Measurements from ENCODE around the gene NOD1. TPM values are rescaled to one million over a fixed set of nuclear protein-coding genes. Genes with fewer than 3 reads are reported as not detected.
"Not testable (repeated sequence)": the region's sequence is repeated elsewhere in the genome, so short reads cannot be mapped to it uniquely, and the experiment has no call there.

The NOD1 gene
- total RNA-seq, 4 donors from 2014 or later = 14.9 to 50.4 (median 31.8) TPM

DNA sequence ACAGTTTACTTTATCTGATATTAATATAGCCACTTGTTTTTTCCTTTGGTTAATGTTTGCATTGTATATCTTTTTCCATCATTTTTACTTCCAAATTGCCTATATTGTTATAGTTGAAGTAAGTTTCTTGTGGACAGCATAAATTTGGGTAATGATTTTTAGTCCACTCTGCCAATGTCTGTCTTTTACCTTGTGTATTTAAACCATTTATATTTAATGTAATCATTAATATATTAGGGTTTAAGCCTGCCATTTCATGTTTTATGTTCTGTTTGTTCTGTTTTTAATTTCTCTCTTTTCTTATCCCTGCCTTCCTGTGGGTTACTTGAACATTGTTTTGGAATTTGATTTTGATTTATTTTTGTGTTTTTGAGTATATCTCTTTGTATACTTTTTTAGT lies 12.8 kb upstream of the NOD1 start:
- no peak overlapping the region for H3K27ac ChIP-seq
- H3K4me1 ChIP-seq = no peaks in the 10 kb centered on the region
- H3K36me3 ChIP-seq = peaks cover 0 to 21% (median 0%) of the 10 kb centered on the region in 3 donors
- TF ChIP-seq POLR2A (IDR thresholded peaks at IDR 0.05) (no peak), EP300 (IDR thresholded peaks at IDR 0.05) (no peak)
- TF ChIP-seq, protein P1, sequence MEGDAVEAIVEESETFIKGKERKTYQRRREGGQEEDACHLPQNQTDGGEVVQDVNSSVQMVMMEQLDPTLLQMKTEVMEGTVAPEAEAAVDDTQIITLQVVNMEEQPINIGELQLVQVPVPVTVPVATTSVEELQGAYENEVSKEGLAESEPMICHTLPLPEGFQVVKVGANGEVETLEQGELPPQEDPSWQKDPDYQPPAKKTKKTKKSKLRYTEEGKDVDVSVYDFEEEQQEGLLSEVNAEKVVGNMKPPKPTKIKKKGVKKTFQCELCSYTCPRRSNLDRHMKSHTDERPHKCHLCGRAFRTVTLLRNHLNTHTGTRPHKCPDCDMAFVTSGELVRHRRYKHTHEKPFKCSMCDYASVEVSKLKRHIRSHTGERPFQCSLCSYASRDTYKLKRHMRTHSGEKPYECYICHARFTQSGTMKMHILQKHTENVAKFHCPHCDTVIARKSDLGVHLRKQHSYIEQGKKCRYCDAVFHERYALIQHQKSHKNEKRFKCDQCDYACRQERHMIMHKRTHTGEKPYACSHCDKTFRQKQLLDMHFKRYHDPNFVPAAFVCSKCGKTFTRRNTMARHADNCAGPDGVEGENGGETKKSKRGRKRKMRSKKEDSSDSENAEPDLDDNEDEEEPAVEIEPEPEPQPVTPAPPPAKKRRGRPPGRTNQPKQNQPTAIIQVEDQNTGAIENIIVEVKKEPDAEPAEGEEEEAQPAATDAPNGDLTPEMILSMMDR (IDR thresholded peaks at IDR 0.05) = no peak
- no peak overlapping the region for H3K4me3 ChIP-seq
- DNase-seq (ENCODE audit: low spot score in 2 of 2) = no peak
- no peaks in the 10 kb centered on the region for H3K27me3 ChIP-seq
- peaks cover 0 to 21% (median 0%) of the 10 kb centered on the region in 4 donors for H3K9me3 ChIP-seq

DNA sequence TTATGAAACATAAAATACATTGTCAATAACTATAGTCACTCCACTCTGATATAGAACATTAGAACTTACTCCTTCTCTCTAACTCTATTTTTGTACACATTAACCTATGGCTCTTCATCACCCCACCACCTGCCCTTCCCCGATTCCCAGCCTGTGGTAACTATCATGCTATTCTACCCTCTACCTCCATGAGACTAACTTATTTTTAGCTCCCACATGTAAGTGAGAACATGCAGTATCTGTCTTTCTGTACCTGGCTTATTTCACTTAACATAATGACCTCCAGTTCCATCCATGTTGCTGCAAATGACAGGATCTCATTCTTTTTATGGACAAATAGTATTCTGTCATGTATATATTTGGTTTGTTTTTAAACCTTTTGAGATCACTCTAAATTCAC lies 8.8 kb upstream of the NOD1 start:
- DNase-seq (ENCODE audit: low spot score in 2 of 2) = no peak
- Histone ChIP-seq H3K27ac (no peak overlapping the region), H3K4me1 (no peaks in the 10 kb centered on the region), H3K36me3 (no peaks in the 10 kb centered on the region), H3K9me3 (peaks cover 0 to 21% (median 0%) of the 10 kb centered on the region in 4 donors), H3K27me3 (no peaks in the 10 kb centered on the region), H3K4me3 (no peak overlapping the region)
- 88 to 91% methylated on average over 1 of the region's 1 CpG for WGBS, 2 donors
- no peak for TF ChIP-seq EP300 (IDR thresholded peaks at IDR 0.05)
- no peak for TF ChIP-seq POLR2A (IDR thresholded peaks at IDR 0.05)
- TF ChIP-seq, protein P1 (IDR thresholded peaks at IDR 0.05) = no peak

DNA sequence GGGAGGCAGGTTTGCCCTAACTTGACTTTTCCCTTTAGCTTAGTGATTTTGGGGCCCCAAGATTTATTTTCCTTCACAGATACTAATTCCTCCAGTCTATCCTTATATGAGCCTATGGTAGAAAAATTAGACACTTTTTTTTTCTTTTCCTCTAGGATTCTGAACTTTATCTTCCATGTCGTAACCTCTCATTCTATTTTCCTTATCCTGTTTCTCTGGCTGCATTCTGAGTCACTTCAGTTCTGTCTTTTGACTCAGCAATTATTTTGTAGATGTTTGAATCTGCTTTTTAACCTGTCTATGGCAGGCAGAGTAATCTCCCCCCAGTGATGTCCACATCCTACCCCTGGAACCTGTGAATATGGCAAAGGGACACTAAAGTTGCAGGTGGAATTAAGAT lies 7.1 kb upstream of the NOD1 start:
- H3K27me3 ChIP-seq = no peaks in the 10 kb centered on the region
- no peaks in the 10 kb centered on the region for H3K36me3 ChIP-seq
- no peaks in the 10 kb centered on the region for H3K4me1 ChIP-seq
- DNase-seq (ENCODE audit: low spot score in 2 of 2) = no peak
- H3K4me3 ChIP-seq = no peak overlapping the region
- H3K27ac ChIP-seq = no peak overlapping the region
- no peak for TF ChIP-seq POLR2A (IDR thresholded peaks at IDR 0.05)
- TF ChIP-seq EP300 (IDR thresholded peaks at IDR 0.05) = no peak
- TF ChIP-seq, protein P1 (IDR thresholded peaks at IDR 0.05) = no peak
- H3K9me3 ChIP-seq = peaks cover 0 to 4% (median 0%) of the 10 kb centered on the region in 4 donors
- 92 to 97% methylated on average over 1 of the region's 1 CpG for WGBS, 2 donors

DNA sequence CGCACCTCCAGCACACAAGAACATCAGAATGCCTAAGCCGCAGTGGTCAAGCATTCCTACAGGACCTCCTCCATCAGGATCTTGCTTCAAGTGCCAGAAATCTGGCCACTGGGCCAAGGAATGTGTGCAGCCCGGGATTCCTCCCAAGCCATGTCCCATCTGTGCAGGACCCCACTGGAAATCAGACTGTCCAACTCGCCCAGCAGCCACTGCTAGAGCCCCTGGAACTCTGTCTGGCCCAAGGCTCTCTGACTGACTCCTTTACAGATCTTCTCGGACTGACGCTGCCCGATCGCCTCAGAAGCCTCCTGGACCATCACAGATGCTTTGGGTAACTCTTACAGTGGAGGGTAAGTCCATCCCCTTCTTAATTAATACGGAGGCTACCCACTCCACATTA lies 2.8 kb upstream of the NOD1 start:
- H3K9me3 ChIP-seq; DNase-seq (ENCODE audit: low spot score in 2 of 2); H3K36me3 ChIP-seq; H3K27me3 ChIP-seq; H3K4me3 ChIP-seq; H3K27ac ChIP-seq: not testable (repeated sequence)
- H3K4me1 ChIP-seq = peaks cover 0 to 27% (median 16%) of the 10 kb centered on the region in 4 donors
- 92% methylated on average over 9 of the region's 9 CpGs for WGBS, 2 donors

DNA sequence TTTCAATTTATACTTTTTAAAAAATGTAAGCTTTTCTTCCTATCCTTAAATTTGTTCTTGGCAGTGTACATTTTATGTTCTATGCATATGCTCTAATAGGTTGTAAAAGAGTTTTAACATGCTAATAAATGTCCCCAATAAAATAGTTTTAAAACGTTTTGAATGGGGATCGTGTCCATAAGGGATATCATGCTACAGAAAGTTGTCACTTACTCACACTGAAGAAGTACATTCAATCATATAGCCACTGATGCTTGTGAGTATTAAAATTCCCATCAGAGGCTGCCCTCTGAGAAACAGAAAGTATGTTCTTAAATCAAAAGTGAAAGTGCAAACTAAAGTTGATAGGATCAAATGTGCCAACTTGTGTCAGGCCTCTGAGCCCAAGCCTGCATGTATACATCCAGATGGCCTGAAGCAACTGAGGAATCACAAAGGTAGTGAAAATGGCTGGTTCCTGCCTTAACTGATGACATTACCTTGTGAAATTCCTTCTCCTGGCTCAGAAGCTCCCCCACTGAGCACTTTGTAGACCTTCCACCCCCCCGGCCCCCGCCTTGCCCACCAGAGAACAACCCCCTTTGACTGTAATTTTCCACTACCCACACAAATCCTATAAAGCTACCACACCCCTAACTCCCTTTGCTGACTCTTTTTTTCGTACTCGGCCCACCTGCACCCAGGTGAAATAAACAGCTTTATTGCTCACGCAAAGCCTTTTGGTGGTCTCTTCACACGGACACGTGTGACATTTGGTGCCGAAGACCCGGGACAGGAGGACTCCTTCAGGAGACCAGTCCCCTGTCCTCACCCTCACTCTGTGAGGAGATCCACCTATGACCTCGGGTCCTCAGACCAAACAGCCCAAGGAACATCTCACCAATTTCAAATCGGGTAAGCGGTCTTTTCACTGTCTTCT lies 877 bp upstream of the NOD1 start:
- 80 to 85% methylated on average over 14 of the region's 14 CpGs for WGBS, 2 donors
- TF ChIP-seq, protein P1 (IDR thresholded peaks at IDR 0.05) = no peak
- Histone ChIP-seq H3K4me3 (peak overlapping the region; percentile 48 to 87 (median 70)), H3K27me3 (no peaks in the 10 kb centered on the region), H3K4me1 (peaks cover 0 to 46% (median 31%) of the 10 kb centered on the region in 4 donors), H3K36me3 (no peaks in the 10 kb centered on the region), H3K9me3 (no peaks in the 10 kb centered on the region), H3K27ac (peak overlapping the region; percentile 72 to 97 (median 94))
- DNase-seq (ENCODE audit: low spot score in 2 of 2) = no peak

Data from tibial nerve (tissue), 4 donors.